Measurements from ENCODE around the gene LSM3.

DNA sequence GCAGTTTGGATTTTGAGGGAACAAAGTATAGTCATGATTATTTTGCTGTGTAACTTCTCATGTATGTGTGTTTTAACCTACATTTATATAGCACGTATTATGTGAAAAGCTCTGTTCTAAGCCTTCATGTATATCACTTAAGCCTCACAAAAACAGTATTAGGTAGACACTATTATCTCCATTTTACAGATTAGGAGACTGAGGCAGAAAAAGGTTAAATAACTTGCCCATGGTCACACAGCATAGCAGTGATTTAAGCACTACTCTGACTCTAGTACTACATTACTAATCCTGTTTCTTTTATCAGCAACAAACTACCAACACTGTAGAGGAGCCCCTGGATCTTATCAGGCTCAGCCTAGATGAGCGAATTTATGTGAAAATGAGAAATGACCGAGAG is 2.6 kb downstream of the LSM3 start:
- no peak for TF ChIP-seq POLR2A (IDR thresholded peaks at IDR 0.05)
- TF ChIP-seq, protein P1, sequence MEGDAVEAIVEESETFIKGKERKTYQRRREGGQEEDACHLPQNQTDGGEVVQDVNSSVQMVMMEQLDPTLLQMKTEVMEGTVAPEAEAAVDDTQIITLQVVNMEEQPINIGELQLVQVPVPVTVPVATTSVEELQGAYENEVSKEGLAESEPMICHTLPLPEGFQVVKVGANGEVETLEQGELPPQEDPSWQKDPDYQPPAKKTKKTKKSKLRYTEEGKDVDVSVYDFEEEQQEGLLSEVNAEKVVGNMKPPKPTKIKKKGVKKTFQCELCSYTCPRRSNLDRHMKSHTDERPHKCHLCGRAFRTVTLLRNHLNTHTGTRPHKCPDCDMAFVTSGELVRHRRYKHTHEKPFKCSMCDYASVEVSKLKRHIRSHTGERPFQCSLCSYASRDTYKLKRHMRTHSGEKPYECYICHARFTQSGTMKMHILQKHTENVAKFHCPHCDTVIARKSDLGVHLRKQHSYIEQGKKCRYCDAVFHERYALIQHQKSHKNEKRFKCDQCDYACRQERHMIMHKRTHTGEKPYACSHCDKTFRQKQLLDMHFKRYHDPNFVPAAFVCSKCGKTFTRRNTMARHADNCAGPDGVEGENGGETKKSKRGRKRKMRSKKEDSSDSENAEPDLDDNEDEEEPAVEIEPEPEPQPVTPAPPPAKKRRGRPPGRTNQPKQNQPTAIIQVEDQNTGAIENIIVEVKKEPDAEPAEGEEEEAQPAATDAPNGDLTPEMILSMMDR (IDR thresholded peaks at IDR 0.05): no peak

Data from adrenal gland (tissue), 5 donors.